DND-41 (cell line): ENCODE data around the gene NRN1.

Experiments used
- EZH2 ChIP-seq: IDR thresholded peaks from 3 replicates; pipeline ENCODE4 v1.6.1; 2012; ENCODE audit warnings: borderline replicate concordance, low read depth, mild to moderate bottlenecking, moderate library complexity, low read length, inconsistent platforms; ENCODE audit not compliant: severe bottlenecking
- TF ChIP-seq, protein P1 (sequence below): IDR thresholded peaks from 2 replicates; pipeline ENCODE4 v1.5.1; 2012; ENCODE audit warnings: borderline replicate concordance, low read length, moderate library complexity, mild to moderate bottlenecking; ENCODE audit not compliant: poor library complexity, severe bottlenecking; ENCODE audit errors: extremely low read depth

DNA sequence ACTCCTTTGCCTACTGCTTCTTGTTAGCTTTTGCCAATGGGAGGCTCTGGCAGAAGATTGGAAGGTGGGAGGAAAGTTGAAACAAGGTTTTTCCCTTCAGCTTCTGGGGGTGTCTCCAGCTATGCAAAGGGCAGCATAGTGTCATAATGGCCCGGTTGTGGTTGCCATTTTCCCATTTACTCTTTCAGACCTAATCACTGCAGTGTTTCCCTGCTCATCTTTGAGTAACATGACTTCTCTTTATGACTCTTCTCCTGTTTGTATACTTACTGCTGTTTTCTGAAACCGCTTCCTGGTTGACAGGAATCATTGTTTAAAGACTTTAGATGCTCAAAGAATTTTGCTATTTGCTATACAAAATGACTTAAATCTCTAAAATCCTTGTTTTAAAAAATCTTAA is 19.9 kb downstream of the NRN1 start:
- TF ChIP-seq, protein P1, sequence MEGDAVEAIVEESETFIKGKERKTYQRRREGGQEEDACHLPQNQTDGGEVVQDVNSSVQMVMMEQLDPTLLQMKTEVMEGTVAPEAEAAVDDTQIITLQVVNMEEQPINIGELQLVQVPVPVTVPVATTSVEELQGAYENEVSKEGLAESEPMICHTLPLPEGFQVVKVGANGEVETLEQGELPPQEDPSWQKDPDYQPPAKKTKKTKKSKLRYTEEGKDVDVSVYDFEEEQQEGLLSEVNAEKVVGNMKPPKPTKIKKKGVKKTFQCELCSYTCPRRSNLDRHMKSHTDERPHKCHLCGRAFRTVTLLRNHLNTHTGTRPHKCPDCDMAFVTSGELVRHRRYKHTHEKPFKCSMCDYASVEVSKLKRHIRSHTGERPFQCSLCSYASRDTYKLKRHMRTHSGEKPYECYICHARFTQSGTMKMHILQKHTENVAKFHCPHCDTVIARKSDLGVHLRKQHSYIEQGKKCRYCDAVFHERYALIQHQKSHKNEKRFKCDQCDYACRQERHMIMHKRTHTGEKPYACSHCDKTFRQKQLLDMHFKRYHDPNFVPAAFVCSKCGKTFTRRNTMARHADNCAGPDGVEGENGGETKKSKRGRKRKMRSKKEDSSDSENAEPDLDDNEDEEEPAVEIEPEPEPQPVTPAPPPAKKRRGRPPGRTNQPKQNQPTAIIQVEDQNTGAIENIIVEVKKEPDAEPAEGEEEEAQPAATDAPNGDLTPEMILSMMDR = no peak
- no peak for TF ChIP-seq EZH2
